ENCODE measurements around the gene L1TD1. TPM values are rescaled to one million over a fixed set of nuclear protein-coding genes. Genes with fewer than 3 reads are reported as not detected.
"Not testable (repeated sequence)": the region's sequence is repeated elsewhere in the genome, so short reads cannot be mapped to it uniquely, and the experiment has no call there.

The L1TD1 gene
- total and polyA plus RNA-seq, 12 donors, result 0.16 to 1.1 (median 0.46) TPM

DNA sequence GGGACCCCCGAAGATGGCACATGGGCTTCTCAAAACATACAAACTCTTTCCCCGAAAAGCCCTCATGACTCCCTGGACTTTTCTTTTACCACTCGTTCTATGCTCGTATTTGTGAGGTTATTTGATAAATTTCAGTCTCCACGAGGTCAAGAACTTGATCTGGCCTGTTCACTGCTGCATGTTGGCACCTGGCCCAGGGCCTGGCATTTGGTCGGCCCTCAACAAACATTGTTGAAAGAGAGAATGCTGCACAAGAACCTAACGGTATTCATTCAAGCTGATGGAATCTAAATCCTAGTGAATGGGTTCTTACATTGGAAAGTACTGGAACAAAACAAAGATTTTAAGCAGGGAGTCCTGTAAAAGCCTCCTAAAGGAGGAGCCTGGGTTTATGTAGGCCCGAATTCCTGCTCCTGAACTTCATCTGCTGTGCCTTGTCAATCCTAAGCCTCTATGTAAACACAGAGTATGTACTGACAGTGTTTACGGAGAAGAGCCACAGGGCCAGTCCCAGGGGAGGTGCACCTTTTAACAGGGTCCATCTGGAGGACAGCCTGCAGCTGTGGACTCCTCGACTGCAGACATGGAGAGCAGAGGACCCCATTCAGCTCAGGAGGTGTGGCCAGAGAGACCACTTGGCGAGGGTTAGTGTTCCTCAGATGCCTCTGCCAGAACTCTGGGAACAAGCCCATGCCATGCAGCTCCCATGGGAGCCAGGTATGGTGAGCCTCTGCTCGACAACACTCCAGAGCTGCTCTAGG is 46.9 kb downstream of the L1TD1 start:
- no peaks in the 10 kb centered on the region for H3K27me3 ChIP-seq
- H3K4me1 ChIP-seq (replicated peaks in 1 of 2), result peaks cover 0 to 6% of the 10 kb centered on the region in 2 donors
- H3K4me3 ChIP-seq, result no peak overlapping the region
- WGBS, 4 donors, result 44 to 53% (median 52%) methylated on average over 11 to 12 of the region's 12 CpGs
- intact Hi-C loops (cut with DNase I), result no loop called here
- H3K27ac ChIP-seq, result no peak overlapping the region
- no peaks in the 10 kb centered on the region for H3K9me3 ChIP-seq (replicated peaks in 1 of 3)
- H3K36me3 ChIP-seq (replicated peaks in 1 of 2), result no peaks in the 10 kb centered on the region
- peak; percentile 20 to 69 (median 42) for DNase-seq
- TF ChIP-seq, protein P1, sequence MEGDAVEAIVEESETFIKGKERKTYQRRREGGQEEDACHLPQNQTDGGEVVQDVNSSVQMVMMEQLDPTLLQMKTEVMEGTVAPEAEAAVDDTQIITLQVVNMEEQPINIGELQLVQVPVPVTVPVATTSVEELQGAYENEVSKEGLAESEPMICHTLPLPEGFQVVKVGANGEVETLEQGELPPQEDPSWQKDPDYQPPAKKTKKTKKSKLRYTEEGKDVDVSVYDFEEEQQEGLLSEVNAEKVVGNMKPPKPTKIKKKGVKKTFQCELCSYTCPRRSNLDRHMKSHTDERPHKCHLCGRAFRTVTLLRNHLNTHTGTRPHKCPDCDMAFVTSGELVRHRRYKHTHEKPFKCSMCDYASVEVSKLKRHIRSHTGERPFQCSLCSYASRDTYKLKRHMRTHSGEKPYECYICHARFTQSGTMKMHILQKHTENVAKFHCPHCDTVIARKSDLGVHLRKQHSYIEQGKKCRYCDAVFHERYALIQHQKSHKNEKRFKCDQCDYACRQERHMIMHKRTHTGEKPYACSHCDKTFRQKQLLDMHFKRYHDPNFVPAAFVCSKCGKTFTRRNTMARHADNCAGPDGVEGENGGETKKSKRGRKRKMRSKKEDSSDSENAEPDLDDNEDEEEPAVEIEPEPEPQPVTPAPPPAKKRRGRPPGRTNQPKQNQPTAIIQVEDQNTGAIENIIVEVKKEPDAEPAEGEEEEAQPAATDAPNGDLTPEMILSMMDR (IDR thresholded peaks at IDR 0.05), result no peak
- no peak for TF ChIP-seq POLR2A (IDR thresholded peaks at IDR 0.05)

GRCh38 chr1:62244380-62244779 is 49.7 kb downstream of the L1TD1 start:
- DNase-seq; H3K4me1 ChIP-seq (replicated peaks in 1 of 2); H3K27me3 ChIP-seq; H3K9me3 ChIP-seq (replicated peaks in 1 of 3); H3K4me3 ChIP-seq; intact Hi-C loops (cut with DNase I); H3K27ac ChIP-seq; H3K36me3 ChIP-seq (replicated peaks in 1 of 2): not testable (repeated sequence)
- 85 to 96% (median 88%) methylated on average over 3 of the region's 3 CpGs for WGBS, 4 donors

DNA sequence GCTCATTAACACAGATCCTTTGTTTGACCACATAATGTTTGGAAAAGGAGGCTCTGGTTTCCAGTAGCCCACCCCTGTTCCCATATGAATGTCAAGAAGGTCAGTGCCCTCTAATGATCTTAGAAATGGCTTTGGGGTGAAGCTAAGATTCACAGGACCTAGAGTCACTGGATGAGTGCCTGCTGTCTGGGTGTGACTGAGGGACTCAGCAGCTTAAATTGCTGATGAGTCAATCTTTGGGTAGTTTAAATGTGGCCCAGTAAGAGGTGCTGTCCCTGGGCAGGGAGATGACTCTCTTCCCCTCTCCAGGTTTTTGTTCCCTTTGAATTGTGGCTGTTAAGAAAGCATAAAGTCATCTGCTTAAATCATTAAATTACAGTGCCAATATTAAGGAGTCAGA is 50.6 kb downstream of the L1TD1 start:
- Histone ChIP-seq H3K27me3 (no peaks in the 10 kb centered on the region), H3K9me3 (replicated peaks in 1 of 3) (no peaks in the 10 kb centered on the region), H3K4me3 (no peak overlapping the region), H3K36me3 (replicated peaks in 1 of 2) (no peaks in the 10 kb centered on the region), H3K4me1 (replicated peaks in 1 of 2) (peaks cover 0 to 6% of the 10 kb centered on the region in 2 donors), H3K27ac (no peak overlapping the region)
- DNase-seq, result no peak
- no peak for TF ChIP-seq POLR2A (IDR thresholded peaks at IDR 0.05)
- TF ChIP-seq, protein P1 (IDR thresholded peaks at IDR 0.05), result no peak
- intact Hi-C loops (cut with DNase I), result no loop called here

DNA sequence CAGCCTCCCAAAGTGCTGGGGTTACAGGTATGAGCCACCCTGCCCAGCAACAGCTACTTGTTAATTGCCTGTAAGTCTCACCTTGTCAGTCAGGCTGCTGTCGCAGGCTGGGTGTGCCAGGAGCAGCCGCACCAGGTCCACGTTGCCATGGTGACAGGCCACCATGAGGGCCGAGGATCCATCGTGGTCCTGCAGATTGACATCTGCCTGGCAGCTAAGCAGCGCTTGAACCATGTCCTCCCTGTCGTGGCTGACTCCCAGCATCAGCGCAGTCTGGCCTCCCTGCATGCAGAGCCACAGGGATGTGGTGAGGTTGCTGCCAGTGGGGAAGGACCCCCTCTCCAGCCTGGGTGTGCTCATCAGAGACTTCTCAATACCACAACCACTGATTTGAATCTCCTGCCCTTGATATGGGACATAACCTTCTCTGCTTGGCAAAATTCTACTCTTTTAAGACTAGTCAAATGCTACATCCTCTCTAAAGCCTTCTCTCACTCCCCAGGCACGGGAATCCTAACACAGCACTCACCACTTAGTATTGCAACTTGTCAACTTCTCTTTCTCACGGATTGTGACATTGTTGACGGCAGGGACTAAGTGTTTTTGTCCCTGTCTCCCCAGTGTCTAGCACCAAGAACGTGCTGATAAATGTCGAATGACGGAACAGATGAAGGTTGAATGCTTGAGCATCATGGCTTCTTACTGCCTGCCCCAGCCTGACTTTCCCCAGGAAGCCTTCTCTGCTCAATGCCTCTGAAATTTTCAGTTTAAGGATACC is 52.9 kb downstream of the L1TD1 start:
- peak in 3 of 7 donors; percentile 18 to 81 (median 20) for DNase-seq
- H3K27me3 ChIP-seq, result no peaks in the 10 kb centered on the region
- no peaks in the 10 kb centered on the region for H3K4me1 ChIP-seq (replicated peaks in 1 of 2)
- 54 to 82% (median 63%) methylated on average over 8 to 14 of the region's 14 CpGs for WGBS, 4 donors
- no peaks in the 10 kb centered on the region for H3K9me3 ChIP-seq (replicated peaks in 1 of 3)
- intact Hi-C loops (cut with DNase I), result no loop called here
- no peak overlapping the region for H3K4me3 ChIP-seq
- no peaks in the 10 kb centered on the region for H3K36me3 ChIP-seq (replicated peaks in 1 of 2)
- TF ChIP-seq, protein P1 (IDR thresholded peaks at IDR 0.05), result no peak
- TF ChIP-seq POLR2A (IDR thresholded peaks at IDR 0.05), result no peak
- no peak overlapping the region for H3K27ac ChIP-seq

Data from adrenal gland (tissue), 12 donors.